H1 (cell line): ENCODE data around the gene TRAF6. TPM values are rescaled to one million over a fixed set of nuclear protein-coding genes. Genes with fewer than 3 reads are reported as not detected.

Source experiments
- polyA plus RNA-seq, 7 experiments: library from polyadenylated mRNA; depleted of rRNA in 3 of 7; stranded (reverse) in 5 of 7; unstranded in 2 of 7; fragments of >200 nt in 5 of 7; fragments of 200-250 nt in 2 of 7; gene quantifications; 1 replicate in 5 of 7; 2 replicates in 1 of 7; 4 replicates in 1 of 7; pipeline versions ENCODE4 v1.2.1 to v1.2.3, GENCODE V29; 2011 to 2013; ENCODE audit warnings: missing spikeins in 2 of 7, mixed read lengths in 2 of 7
- small RNA-seq: library from polyadenylated mRNA; stranded (forward); fragments of <200 nt; extraction: miRNeasy Mini kit (QIAGEN cat#:217004); gene quantifications from one replicate; pipeline ENCODE3, GENCODE V24; 2013; ENCODE audit not compliant: insufficient read depth
- total RNA-seq: library from RNA; stranded (reverse); fragmentation: NEBNext Ultra II Directional; extraction: Animal tissue kit (Norgen Biotek cat#: 25700); gene quantifications from 2 replicates; pipeline ENCODE4 v1.2.1, GENCODE V29; 2021

TRAF6 gene
- total and polyA plus RNA-seq, 2 of the 8 experiments (the other 6 are each of a cell fraction or from before 2014, with no cell fraction given) = 4.6 to 8.8 TPM

Small RNA genes within 50 kb of the gene (small RNA-seq; reads per million reads assigned to genes)
- gene AC061999.1 = not detected

Other genes with a start within 250 kb of the TRAF6 start
- 43.3 and 49.1 TPM in 2 replicates for gene COMMD9, start 220.8 kb downstream of the TRAF6 start, total RNA-seq
- 30.3 and 42.5 TPM in 2 replicates for gene COMMD9, start 220.8 kb downstream of the TRAF6 start, polyA plus RNA-seq (2011; rRNA removed)
- gene PRR5L, start 214.0 kb downstream of the TRAF6 start, total RNA-seq = 7.4 and 10.1 TPM in 2 replicates
- 6.6 and 9.2 TPM in 2 replicates for gene PRR5L, start 214.0 kb downstream of the TRAF6 start, polyA plus RNA-seq (2011; rRNA removed)
- 0.58 and 0.90 TPM in 2 replicates for gene RAG1, start 57.7 kb upstream of the TRAF6 start, total RNA-seq
- 0.13 and 0.14 TPM in 2 replicates for gene RAG1, start 57.7 kb upstream of the TRAF6 start, polyA plus RNA-seq (2011; rRNA removed)
- gene IFTAP, start 84.2 kb upstream of the TRAF6 start, total RNA-seq = 22.3 and 23.9 TPM in 2 replicates
- 13.0 and 21.2 TPM in 2 replicates for gene IFTAP, start 84.2 kb upstream of the TRAF6 start, polyA plus RNA-seq (2011; rRNA removed)
- not detected in 2 replicates for gene RAG2, start 88.0 kb upstream of the TRAF6 start, total RNA-seq
- gene RAG2, start 88.0 kb upstream of the TRAF6 start, polyA plus RNA-seq (2011; rRNA removed) = not detected in 2 replicates